ENCODE results near the gene SPEG.

Gene SPEG

DNA sequence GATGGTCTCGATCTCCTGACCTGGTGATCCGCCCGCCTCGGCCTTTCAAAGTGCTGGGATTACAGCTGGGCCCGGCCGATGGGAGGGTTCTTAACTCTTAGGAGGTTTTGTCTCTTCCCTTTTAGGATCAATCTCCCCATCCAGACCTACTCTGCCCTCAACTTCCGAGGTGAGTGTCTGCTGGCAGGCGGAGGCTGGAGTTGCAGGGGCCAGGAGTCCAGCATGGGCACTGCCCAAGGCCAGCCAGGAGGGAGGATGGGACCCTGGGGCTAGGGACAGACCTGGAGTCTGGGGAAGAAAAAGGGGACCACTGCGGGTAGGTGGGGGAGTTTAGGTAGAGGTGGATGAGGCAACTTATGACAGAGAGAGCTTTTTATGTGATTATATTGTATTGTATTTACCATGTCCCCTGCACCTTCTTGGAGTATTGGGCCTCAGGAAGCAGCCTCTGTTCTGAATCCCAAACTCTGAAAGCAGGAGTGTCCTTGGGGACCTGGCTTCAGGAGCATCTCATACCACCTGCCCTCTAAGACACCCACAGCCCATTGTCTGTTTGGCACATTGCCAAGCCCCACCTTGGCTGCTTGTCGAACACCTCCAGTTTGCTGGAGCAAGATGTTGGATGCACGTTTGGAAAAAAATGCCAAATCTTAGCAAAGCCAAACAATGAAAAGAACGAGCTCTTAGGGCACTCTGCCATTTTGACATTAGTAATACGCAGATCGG, 10.8 kb upstream of the SPEG start:
- DNase-seq (ENCODE audit: low read depth in 3 of 3), result no peak

GRCh38 chr2:219425238-219426067, 9.2 kb upstream of the SPEG start:
- DNase-seq (ENCODE audit: low read depth in 3 of 3), result no peak

DNA sequence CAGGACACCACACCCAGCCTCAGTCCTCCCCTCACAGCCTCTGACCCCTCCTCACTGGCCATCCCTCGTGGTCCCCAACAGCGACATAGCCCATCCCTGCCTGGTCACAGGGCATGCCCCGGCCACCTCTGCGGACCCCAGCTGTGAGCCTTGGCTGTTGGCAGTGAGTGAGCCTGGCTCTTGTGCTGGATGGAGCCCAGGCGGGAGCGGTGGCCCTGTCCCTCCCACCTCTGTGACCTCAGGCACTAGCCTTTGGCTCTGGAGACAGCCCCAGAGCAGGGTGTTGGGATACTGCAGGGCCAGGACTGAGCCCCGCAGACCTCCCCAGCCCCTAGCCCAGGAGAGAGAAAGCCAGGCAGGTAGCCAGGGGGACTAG, 8.6 kb upstream of the SPEG start:
- no peak for DNase-seq (ENCODE audit: low read depth in 3 of 3)

DNA sequence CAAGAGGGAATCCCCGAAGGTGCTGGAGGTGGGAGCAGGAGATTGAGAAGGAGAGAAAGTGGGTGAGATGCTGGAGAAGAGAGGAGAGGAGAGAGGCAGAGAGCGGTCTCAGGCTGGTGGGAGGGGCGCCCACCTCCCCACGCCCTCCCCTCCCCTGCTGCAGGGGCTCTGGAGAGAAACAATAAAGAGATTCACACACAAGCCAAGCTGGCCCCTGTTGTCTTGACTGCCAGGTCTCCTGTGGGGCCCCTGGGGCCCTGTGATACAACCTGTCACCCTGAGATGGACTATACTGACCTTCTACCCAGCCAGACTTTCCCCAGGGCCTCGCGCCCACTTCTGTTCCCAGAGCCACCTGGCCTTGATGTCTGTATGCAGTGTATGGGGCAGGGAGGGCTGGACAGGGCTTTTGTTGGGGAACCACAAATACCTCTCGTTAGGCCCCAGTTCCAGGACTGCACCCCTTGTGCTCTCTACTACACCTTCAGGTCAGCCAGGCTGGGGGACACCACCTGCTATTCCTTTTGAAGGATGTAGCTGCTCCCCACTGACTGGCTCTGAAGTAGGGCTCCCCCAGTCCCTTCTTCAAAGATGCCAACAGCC, 8.0 kb upstream of the SPEG start:
- DNase-seq (ENCODE audit: low read depth in 3 of 3), result no peak

GRCh38 chr2:219428469-219428868, 6.2 kb upstream of the SPEG start:
- DNase-seq (ENCODE audit: low read depth in 3 of 3), result no peak

DNA sequence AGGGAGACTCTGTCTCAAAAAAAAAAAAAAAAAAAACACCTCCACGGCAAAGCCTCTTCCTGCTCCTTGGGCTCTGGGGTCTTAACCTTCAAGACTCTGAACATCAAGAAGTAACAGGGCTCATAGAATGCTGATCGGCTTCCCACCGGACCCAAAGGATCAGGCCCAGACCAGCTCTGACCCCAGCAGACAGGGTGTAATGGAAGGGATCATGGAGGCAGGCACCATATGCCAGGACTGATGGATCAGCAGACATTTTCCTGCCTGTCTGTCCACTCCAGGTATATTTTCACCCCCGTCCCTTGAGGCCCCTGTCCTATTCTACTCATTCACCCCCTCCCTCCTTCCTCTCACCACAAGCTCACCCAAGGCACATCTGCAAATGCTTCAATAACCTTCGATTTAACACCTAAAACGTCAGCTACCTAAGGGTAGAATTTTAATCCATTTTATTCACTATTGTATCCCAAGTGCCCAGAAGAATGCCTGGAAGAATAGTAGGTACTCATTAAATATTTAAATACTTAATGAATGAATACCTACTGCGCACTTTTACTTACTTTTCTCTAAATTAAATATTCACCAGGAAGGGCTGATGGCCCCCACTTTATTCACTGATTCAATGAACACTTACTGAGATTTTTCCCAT, 4.6 kb upstream of the SPEG start:
- DNase-seq (ENCODE audit: low read depth in 3 of 3), result no peak

DNA sequence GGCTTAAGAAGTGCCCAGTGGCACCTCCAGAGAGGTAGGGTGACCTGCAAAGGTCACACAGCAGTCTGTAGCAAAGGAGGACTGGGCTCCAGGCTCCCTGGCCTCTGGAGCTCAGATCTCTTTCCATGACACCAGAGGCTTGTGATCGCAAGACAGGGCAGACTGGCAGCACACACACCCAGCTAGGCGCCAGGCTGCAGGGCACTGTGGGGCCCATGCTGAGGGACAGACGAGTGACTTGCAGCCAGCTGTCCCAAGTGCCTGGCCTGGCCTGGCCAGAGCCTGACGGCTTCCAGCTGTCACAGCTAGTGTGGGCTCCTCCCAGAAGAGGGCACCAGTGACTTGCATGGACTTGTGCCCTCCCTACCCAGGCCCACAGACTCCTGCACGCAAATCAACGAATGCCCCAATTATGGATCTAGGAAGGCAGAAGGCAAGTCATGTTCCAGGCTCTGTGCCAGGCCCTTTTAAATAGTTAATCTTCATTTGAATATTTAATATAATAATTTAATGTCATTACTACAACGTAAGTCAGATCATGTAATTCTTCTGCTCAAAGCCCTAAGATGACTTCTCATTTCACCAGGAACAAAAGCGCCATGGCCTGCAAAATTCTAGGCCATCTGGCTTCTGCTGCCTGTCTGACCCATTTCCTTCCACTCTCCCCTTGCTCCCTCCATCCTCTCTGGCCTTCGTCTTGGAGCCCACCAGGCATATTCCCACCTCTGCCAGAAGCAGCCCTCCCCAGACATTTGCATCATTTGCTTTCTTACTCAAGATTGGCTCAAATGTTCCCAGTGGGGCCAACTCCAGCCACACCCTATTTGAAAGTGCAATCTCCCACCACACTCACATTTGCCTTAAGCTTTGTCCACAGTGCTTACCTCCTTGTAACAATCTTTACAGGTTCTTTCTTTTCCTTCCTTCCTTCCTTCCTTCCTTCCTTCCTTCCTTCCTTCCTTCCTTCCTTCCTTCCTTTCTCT, 3.7 kb upstream of the SPEG start:
- DNase-seq (ENCODE audit: low read depth in 3 of 3), result no peak

DNA sequence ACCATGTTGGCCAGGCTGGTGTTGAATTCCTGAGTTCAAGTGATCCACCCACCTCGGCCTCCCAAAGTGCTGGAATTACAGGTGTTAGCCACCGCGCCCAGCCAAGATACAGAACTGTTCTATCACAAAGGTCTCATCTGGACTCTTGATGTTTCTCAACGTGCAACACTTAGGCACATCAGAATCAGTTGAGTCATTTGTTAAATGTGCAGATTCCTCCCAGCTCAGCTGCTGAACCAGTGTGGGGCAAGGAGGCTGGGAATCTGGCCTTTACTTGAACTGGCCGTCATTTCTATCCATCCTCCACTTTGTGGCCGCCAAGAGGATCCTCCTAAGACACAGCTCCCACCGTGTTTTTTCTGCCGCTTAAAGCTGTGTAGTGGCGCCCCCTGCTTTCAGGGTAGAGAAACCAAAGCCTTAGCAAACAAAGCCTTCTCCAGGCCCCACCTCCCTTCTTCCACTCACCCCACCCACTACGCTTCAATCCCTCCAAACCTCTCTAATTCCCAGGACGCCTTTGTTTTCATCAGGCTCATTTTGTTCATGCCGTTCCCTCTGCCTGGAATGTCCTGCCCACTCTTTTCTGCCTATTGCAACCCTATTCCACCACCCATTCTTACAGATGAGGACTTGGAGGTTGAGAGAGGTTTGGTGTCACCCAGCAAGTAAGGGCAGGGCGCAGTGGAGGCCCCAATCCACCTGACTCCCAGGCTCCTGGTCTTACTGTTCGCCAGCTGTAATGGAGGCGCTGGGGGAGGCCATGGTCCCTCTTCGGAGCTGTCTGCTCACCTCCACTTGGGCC, 776 bp upstream of the SPEG start:
- peak in 1 of 3 experiments; percentile 13 for DNase-seq (ENCODE audit: low read depth in 3 of 3)

DNA sequence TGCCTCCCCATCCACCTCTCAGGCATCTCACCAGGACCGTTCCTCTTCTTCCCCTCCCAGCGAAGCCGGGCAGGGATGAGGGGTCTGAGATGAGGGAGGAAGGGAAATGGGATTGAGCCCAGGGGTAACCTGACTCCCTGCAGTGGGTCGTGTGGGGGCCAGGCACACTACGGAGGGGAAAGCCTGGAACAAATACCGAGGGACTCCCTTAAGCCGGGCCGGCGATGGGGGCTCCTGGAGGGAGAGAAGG, 250 bp upstream of the SPEG start:
- DNase-seq (ENCODE audit: low read depth in 3 of 3), result no peak

GRCh38 chr2:219435701-219436100, 1.1 kb downstream of the SPEG start:
- no peak for DNase-seq (ENCODE audit: low read depth in 3 of 3)

DNA sequence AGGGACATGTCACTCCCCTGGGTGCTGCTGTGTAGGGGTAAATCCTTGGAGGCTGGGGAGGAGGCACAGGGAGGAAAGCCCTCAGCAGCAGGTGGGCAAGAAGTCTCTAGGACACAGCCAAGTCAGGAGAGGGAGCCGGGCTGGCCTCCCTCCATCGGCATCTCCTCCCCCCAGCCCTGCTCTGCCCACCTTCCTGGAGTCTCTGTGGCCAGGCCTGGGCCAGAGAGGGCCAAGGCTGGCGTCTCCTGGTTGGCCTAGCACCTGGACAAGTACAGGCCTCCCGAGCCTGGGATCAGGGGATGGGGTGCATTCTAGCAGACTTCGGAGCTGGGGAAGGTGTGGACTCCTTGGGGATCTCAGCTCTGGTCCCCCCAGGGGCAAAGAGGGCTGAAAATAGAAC, 1.8 kb downstream of the SPEG start:
- no peak for DNase-seq (ENCODE audit: low read depth in 3 of 3)

DNA sequence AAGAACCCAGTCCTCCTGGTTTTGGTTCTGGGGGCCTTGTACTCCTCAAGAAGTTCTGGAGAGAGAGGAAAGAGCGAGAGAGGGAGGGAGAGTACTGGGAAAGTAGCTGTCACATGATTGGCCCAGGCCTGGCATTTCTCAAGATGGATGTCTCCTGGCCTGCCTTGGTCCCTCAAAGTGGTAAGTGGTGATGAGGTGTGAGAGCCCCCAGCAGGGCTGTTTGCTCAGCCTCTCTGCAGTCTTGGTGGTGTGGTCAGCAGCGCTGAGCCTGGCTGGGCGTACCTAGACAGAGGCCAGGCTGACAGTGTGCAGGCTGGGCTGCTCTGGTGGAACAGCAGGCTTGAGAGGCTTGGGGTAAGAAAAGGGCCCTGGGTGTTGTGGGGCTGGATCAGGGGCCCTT, 2.5 kb downstream of the SPEG start:
- DNase-seq (ENCODE audit: low read depth in 3 of 3), result no peak

- DNase-seq (ENCODE audit: low read depth in 3 of 3), result no peak
These were observed 3.1 kb downstream of the SPEG start for GRCh38 chr2:219437690-219438206.

DNA sequence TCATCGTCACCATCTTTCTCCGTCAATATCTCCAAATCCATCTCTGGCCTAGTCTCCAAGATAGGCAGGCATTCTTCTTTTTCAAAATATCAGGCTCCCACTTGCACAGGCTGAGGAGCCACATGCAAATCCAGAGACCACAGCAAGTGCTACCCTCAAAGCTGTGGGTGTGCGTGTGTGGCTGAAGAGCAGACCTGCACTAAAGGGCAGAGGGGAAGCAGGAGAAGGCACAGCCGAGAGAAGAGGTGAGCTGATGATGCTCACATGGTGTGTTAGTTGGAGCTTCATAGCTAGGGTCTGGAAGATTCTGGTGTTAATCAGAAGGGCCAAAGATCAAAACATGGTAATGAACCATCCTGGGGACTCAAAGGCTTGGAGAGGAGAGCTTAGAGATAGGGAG, 3.8 kb downstream of the SPEG start:
- no peak for DNase-seq (ENCODE audit: low read depth in 3 of 3)

DNA sequence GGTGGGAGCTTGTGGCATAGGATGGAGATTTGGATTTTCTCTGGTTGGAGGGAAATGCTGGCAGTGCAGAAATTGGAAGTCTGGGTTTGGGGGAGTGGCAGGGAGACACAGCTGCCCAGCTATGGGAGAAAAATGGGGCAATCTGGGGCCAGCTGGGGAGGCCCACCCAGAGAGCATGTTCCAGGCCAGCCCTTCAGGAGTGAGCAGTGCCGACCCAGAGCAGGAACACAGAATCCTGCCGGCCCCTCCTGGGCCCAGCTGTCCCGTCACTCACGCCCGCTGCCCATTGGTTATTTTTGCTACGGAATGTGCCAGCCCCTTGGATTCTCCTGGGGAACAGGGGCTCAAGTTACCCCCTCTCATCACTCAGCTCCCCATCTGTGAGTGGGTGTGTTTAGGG, 4.9 kb downstream of the SPEG start:
- DNase-seq (ENCODE audit: low read depth in 3 of 3), result no peak

DNA sequence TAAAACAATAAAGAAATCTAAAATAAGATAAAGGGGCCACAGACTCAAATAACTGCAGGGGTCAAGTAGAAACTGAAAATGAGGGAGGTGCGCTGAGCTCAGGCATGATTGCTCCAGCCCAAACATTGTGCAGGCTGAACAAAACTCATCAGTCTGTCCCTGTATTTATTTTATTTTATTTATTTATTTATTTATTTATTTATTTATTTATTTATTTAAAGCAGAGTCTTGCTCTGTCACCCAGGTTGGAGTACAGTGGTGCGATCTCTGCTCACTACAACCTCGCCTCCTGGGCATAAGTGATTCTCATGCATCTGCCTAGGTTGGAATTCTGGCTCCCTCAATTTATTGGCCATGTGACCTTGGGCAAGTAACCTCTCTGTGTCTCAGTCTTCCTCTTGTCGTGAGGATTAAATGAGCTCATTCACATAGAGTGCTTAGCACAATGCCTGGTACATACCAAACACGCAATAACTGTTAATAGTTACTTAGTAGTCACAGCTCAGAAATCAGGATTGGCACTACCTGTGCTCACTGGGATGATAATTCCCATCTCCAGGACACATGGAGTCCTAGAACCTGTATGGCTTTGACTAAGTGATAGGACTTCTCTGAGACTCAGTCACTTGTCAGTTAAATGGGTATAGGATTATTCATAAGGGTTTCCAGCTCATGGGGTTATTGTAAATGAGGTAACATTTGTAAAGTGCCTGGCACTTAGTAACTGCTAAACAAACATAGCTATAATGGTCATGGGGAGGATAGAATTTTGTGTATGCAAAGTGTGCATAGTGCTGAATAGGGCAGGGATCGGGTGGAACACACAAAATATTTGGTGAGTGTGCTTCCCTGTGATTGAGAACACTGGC, 6.0 kb downstream of the SPEG start:
- no peak for DNase-seq (ENCODE audit: low read depth in 3 of 3)

DNA sequence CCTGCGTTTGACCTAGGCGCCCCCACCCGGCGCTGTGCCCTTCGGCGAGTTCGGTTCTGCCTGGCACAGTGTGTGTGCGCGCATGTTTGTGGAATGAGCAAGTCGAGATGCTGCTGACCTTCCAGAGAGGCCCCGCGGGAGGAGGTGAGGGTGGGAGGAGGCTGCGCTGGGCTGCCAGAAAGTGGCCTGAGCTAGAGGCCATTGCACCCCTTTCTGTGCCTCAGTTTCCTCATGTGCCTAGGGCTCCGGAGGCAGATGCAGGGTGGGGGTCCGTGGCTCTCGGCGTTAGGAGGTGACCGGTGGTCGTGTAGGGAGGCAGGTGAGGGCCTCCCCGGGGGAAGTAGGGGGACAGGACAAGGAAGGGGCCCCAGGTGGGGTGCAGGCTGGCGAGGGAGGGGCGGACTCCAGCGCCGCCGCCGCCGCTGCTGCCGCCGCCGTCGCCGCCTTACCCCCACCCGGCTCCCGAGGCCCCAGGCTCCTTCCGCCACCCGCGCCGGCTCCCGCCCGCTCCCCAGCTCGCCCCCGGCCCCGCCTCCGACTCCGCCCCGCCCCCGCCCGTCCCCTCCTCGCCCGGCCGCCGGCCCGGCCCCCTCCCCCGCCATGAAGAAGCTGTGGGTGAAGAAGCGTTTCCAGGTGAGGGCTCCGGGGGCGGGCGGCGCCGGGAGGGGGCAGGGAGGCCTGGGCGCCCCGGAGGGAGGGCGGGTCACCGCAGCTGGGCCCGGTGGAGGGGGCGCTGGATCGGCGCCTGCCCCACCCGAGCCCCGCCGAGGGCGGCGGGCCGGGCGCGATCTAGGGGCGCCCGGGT, 7.0 kb downstream of the SPEG start:
- DNase-seq (ENCODE audit: low read depth in 3 of 3), result peak; percentile 43 to 69 (median 59)

DNA sequence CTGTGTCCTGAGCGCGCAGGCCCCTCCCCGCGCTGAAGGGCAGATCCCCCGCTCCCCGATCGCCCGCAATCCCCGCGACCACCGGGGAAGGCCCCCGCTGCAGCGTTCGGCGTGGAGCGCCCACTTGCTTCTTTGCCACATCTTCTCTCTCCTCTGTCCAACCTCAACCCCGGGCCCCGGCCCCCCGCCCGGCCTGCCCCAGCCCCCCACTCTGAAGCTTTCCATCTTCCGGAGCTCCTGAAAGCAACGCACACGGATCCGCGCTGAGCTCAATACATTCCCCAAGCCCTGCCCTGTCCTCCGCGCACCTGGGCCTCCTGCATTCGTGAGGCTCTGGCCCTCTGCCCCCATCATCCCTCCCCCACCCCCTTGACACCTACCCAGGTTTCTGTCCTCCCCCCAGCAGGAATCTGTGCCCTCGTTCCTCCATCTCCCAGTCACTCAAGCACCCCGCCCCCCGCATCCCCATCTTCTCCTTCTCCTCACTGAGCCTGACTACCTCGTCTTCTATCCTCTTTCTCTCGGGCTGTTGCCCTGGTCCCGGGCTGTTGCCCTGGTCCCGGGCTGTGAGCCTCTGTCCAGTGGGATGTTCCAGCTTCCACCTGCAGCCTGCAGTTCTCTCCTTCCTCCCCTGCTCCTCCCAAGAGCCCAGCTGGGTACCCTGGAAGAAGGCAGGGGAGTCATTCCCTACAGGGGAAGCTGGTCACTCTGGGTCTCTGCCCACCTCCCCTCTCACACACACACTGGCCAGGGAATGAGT, 7.8 kb downstream of the SPEG start:
- DNase-seq (ENCODE audit: low read depth in 3 of 3), result no peak
